Activated T-cell treated with anti-CD3 and anti-CD28 coated beads, Interleukin-2, amount 50 U/mL, for 48 hours (primary cell): ENCODE data around the gene EHMT2.
"Not testable (repeated sequence)": the region's sequence is repeated elsewhere in the genome, so short reads cannot be mapped to it uniquely, and the experiment has no call there.

Experiments
- DNase-seq, 2 experiments: peaks; one replicate each; pipeline ENCODE4 v3.0.0-alpha.2; 2020

Gene EHMT2

DNA sequence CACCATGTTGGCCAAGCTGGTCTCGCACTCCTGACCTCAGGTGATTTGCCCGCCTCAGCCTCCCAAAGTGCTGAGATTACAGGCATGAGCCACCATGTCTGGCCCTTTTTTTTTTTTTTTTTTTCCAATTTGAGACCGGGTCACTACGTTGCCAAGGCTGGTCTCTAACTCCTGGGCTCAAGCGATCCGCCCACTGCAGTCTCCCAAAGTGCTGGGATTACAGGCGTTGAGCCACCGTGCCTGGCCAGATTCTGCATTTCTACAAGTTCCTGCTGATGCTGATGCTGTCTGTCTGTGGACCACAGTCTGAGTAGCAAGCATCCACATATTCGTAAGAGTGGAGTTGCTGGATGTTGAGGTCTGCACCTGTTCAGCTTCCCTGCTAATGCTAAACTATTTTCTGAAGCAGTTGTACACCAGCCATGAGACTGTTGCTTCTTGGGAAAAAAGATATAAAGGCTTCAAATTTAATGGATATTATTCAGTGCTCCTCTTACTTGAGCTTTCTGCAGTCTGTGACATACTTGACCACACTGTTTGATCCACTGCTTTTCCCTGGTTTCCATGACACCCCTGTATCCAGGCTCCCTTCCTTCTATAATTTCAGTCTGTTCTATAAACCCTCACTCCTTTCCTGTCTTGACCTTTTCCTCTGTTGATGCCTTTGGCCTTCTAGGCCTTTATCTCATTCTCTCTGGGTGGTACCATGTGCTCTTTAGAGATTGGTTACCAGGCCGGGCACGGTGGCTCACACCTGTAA is 14.5 kb upstream of the EHMT2 start:
- DNase-seq, result no peak

DNA sequence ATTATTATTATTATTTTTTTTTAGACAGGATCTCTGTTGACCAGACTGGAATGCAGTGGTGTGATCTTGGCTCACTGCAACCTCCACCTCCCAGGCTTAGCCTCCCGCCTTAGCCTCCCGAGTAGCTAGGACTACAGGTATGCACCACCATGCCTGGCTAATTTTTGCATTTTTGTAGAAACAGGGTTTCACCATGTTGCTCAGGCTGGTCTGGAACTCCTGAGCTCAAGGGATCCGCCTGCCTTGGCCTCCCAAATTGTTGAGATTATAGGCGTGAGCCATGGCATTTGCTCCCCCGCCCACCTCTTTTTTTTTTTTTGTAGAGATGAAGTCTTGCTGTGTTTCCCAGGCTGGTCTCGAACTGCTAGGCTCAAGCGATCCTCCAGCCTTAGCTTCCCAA is 11.8 kb upstream of the EHMT2 start:
- DNase-seq, result not testable (repeated sequence)

DNA sequence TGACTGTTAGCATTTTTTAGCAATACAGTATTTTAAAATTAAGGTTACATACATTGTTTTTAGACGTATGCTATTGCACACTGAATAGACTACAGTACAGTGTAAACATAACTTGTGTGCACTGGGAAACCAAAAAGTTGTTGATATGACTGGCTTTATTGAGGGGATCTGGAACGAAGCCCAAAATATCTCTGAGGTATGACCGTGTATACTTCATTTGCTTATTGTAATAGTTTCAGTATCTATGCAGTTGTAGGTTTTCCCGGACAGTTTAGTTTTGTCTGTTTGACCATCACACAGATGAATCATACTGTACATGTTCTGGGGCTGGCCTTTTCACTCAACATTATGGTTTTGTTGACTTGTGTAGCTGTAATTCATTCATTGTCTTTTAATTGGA is 11.3 kb upstream of the EHMT2 start:
- DNase-seq, result no peak

DNA sequence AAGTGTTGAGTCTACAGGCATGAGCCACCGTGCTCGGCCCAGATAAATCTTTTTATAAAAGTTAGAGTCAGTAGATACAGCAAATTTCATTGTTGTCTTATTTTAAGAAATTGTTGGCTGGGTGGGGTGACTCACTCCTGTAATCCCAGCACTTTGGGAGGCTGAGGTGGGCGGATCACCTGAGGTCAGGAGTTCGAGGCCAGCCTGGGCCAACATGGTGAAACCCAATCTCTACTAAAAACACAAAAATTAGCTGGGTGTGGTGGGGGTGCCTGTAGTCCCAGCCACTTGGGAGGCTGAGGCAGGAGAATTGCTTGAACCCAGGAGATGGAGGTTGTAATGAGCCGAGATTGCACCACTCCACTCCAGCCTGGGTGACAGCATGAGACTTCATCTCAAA is 10.8 kb upstream of the EHMT2 start:
- not testable (repeated sequence) for DNase-seq

DNA sequence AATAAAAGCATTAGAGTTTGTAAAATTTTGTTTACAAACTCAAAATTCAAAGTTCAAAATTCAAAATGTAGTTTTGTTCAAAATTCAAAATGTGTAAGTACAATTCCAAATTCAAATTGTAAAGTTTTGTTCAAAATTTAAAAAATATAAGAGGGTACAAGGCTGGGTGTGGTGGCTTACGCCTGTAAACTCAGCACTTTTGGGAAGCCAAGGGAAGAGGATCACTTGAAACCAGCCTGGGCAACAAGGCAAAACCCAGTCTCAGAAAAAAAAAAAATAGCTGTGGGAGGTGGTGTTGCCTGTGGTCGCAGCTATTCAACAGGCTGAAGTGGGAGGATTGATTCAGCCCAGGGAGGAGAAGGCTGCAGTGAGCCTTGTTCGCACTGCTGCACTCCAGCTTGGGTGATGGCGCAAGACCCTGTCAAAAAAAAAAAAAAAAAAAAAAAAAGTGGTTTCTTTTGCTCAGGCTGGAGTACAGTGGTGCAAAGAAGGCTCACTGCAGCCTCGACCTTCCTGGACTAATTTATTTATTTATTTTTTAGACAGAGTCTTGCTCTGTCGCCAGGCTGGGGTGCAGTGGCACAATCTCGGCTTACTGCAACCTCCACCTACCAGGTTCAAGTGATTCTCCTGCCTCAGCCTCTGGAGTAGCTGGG is 9.8 kb upstream of the EHMT2 start:
- peak in 1 of 2 experiments; percentile 30 for DNase-seq

DNA sequence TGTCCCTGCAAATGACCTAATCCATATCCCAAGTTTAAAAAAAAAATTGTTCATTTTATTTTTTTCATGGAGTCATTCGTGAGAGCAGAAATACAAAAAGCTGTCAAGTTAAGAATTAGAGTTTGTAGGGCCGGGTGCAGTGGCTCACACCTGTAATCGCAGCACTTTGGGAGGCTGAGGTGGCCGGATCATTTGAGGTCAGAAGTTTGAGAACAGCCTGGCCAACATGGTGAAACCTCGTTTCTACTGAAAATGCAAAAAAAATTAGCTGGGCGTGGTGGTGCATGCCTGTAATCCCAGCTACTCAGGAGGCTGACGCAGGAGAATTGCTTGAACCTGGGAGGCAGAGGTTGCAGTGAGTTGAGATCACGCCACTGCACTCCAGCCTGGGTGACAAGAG is 9.2 kb upstream of the EHMT2 start:
- not testable (repeated sequence) for DNase-seq

DNA sequence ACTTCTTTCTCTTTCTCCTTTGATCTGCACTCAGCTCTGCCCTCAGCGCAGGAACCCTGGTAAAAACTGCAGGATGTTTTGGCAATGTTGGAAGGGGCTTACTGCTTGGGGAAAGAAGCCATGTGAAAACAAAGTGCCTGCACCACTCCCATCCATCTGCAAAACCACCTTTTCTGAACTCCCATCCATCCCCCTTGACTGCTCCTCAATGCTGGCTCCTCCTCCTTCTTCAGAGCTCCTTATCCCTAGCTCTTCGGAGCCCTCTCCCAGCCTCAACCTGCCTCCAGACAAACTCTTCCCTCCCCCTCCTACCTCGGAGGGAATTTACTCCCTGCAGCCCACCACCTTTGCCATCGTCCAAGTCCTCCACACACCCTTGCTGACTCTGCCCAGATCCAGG is 8.6 kb upstream of the EHMT2 start:
- no peak for DNase-seq

DNA sequence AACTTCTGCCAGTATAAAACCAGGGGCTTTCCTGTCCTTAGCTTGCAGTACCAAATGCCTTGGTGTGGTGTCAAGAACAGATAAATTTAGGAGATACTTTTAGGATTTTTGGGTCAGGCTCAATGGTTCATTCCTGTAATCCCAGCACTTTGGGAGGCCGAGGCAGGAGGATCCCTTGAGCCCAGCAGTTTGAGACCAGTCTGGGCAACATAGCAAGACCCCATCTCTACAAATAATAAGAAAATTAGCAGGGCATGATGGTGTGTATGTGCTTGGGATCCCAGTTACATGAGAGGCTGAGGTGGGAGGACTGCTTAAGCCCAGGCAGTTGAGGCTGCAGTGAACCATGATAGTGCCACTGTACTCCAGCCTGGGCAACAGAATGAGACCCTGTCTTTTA is 7.5 kb upstream of the EHMT2 start:
- no peak for DNase-seq

DNA sequence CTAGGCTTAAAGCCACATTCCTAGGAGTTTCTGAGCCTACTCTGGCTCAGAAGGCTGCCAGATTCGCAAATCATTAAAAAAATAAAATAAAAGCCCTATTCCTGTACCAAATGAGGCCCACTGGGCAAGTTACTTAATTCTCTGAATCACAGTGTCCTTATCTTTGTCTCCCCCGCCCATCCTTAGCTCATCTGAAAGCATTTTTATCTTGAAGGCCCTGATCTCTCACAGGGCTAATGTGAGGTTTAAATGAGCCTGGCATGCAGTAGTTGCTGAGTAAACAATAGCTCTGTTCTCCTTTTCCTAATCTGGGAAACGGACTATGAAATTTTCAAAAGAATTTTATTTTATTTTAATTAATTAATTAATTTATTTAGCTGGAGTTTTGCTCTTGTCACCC is 6.5 kb upstream of the EHMT2 start:
- no peak for DNase-seq

DNA sequence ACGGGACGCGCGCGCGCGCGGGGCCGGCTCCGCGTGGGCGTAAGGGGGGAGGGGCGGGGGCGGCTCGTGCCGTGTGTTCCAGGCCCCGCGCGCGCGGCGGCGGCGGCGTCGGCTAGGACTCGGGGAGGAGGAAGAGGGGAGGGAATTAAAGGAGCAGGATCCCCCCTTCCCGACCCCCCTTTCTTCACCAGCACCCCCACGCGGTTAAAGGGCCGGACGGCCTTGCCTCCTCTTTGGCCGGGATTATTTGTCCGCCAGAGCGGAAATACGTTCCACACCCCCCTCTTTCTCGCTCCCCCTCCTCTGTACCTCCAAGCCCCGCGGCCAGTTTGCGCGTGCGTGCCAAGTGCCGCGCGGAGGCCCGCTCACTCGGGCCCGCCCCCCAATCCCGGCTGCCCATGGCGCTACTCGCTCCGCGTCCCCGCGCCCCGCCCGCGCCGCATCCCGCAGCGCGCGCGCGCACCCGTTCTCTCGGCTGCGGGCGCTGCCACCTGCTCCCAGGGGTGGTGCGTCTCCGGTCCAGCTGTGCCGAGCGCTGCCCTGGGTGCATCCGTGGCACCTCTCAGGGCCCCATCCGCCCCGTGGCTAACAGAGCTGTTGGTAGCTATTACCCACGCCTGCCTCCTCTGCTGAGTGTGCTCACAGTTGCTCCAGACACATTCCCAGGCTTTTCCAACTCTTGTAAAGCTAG is 4.6 kb upstream of the EHMT2 start, which contains the start of gene ZBTB12:
Gene ZBTB12 (minus strand): TSS at position 134 of the 691 bp plus-strand sequence. CDS start 781 bp downstream, outside the sequence.
- peak; percentile 87 to 90 for DNase-seq

DNA sequence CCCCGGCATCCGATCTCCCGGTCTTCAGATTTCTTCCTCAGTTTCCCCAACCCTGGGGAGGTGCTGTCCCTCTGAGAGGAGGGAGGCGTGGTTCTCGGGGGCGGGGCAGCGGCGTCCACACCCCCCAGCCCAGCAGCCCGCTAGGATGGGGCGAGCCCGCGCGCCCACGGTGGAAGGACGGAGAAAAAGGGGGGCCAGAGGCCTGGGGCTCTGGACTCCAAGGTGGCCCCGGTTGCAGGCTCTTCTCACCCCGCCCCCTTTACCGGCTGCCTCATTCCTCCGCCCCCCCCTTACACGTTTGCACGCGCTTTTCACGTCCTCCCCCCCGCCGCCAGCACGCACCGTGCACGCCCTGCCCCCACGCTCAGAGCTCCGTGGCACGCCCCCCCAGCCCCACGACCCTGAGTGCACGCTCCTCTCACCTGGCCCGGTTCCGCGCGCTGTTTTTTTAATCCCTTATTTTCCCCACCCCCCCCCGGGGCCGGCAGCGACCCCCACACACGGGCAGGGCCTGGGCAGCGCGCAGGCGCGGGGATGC is 4.0 kb upstream of the EHMT2 start:
- peak; percentile 68 to 73 for DNase-seq

DNA sequence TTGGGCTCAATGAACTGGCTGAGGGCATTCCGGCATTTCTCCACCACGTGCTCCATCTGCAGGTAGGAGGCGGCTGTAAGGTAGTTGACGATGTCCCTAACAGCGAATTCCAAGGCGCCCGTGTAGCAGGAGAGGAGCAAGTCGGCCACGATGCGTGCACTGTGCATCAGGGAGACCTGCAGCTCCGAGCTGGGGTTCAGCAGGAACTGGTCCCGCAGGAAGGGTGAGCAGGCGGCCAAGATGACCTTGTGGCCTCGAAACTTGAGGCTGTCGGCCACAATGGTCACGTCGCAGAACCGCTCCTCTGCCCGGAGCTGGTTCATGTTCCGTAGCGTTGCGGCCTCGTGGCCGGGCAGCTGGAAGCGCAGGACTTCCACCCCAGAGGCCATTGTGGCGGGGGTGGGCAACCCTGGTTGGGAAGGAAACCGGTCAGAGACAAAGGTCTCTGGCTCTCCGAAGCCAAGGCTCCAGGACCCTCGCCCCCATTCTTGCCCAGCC is 3.5 kb upstream of the EHMT2 start:
- DNase-seq, result peak in 1 of 2 experiments; percentile 26

DNA sequence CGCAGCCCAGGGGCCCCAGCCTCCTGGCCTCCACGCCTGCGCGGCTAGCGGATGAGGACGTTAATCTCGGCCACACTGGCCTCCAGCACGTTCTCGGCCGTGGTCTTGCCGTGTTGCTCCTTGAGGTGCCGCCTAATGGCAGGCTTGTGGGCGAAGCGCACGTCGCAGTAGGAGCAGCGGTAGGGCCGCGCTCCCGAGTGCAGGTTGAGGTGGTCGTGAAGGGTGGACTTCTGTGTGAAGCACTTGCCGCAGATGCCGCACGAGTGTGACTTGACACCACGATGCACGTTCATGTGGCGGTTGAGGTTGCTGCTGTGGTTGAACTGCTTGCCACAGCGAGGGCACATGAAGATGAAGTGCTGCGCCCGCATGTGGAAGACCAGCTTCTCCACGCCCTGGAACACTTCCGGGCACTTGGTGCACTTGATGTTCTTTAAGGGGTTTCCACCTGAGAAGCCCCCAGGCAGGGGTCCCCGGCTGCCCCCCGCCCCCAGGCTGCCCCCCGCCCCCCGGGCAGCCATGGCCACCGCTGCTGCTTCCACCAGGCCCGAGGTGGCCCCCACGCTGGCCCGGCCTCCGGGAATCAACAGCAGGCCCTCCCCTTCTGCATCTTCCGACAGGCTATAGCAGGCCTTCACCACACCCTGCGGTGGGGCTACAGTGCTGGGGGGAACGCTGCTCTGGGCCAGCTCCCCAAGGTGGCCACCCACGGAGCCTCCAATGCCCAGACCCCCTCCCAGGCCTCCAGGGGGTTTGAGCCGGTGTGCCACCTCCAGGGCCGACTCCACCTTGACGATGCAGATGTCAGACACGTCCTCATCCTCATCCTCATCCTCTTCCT is 2.6 kb upstream of the EHMT2 start:
- DNase-seq, result peak in 1 of 2 experiments; percentile 37

DNA sequence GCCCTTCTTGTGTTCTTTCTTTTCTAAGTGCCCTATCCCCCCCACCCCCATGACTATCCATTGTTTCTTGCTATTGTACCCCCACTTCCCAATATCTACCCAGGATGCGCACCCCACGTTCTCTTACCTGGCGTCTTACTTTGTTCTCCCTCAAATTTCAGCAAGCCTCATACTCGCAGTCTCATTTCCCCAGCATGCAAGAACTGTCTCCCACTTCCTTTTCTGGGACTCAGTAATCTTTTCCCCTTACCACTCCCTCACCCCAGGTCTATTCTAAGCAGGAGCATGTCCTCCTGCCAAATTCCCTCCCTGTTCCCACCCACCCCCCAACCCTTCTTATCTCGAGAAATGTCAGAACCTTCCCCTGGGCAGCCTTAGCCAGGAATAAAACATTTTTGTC is 1.7 kb upstream of the EHMT2 start:
- no peak for DNase-seq

DNA sequence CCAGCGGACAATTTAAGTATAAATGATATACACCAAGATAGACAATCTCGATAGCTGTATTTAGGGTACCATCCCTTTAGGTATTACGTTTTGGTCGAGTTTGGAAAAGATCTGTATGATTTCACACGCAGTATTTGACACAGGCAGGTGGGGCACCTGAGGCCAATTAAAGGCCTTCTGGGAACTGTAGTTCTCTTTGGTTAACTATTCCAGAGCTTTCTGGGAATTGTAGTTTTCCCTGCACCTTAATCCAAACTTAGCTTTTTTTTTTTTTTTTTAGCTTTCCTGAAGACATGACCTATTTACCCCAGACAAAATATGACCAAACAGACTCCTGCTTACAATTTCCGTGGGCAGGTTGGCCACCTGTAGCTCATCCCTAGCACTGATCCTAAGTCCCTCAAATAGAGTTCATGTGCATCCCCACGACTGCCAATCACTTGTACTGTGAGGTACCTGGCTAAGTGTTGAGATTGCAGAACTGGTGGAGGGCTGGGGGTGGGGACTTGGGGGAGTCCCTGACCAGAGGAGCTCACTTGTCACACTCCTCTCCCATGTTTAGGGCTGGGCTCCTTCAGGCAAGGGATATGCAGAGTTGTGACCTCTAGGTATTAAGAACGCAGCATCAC is 999 bp upstream of the EHMT2 start:
- peak in 1 of 2 experiments; percentile 47 for DNase-seq

DNA sequence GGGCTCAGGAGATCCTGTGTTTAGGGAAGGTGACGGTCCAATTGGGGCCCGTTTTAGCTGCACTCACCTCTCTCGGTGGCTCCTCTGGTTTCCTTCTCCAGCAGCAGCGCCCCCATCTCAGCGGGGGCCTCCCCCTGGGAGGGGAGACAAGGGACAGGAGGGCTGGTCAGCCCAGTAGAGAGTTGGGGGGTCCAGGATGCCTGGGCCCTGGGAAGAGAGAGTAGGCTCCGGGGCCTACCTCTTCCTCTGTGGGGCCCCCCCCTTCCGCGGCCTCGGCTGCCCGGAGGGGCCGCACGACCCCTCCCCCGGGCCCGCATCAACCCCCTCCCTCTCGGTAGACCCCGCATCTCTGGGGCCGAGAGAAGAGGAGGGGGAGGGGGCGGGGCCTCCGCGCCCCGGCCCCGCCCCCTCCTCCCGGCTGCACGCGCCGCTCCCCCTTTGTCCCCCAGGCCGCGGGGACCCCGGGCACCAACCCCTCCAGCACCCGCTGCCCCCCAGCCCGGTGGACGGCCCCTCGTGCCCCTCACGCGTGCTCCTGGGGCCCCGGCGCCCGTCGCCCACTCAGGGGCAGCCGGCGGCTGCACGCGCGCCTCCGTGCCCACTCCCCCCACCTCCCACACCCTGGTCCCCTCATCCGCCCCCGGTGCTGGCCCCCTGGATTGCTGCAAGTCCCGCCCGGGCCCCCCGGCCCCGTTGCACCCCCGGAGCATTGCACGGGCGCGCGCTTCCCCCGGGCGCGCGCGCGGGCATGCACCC is 464 bp downstream of the EHMT2 start:
- DNase-seq, result peak in 1 of 2 experiments; percentile 33

DNA sequence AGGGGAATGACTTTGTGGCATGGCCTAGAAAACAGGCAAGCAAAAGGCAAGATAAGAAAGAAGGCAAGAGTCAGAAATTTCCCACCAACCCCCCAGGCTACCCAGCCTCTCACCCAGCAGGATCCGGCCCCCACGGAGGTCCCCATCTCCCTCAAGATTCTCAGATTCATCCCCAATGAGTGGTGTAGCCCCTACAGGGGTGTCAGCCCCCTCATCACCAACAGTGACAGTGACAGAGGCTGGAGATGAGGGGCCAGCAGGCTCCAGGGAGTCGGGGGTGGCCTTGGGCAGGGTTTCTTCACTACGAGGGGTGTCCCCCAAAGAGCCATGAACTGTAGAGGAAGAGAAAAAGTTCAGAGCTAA is 1.0 kb downstream of the EHMT2 start:
- no peak for DNase-seq

DNA sequence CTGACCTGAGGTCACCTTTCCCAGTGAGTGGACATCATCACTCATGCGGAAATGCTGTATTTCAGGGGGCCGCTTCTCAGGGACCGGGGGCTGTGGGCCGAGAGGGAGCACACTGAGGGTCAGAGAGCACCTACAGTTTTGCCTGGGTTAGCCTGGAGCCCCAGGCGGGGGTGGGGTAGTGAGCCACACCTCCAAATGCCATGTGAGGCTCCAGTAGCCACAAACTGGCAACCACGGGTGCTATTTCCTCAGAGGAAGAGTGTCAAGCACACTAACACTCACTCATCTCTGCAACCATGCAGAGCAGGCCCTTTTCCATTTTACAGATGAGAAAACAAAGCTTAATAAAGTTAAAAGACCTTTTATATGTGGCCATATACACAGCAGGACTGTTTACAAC is 4.7 kb downstream of the EHMT2 start:
- DNase-seq, result no peak

DNA sequence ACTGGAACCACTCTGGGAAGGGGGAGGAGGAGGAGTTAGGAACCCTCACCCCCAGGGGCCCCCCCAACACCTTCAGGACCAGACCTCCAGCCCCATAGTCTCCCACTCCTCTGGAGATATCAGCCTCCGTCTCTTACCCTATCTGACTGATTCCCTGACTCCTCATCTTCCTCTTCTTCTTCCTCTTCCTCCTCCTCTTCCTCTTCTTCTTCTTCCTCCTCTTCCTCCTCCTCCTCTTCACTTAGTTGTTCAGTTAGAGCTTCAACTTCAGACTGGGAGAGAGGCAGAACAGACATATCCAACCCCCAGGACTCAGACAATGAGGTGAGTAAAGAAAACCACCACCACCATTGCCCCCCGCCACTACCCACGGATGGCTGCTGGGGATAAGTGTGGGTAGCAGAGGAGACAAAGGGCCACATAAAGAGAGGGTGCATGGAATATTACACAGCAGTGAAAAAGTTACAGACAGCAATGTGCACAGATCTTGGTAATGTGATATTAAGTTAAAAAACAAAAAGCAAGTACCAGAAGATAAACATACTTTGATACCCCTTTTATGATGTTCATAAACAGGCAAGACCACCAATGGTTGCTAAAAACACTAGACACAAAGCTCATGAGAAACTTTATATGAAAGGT is 8.0 kb downstream of the EHMT2 start:
- no peak for DNase-seq
